Suprapubic skin (tissue), 4 donors: ENCODE measurements around the gene KREMEN1. TPM values are rescaled to one million over a fixed set of nuclear protein-coding genes. Genes with fewer than 3 reads are reported as not detected.

Experiments used
- DNase-seq, 2 donors: peaks; one replicate each; pipeline ENCODE4 v3.0.0-alpha.2; 2019; ENCODE audit warnings: low spot score in 2 of 2
- H3K27ac ChIP-seq: fragments of 200-600 bp; sonication (generic); one replicate; pipeline ENCODE4 v1.5.1; 2019
- H3K27me3 ChIP-seq: fragments of 200-600 bp; sonication (generic); one replicate; pipeline ENCODE4 v1.5.1; 2019
- H3K36me3 ChIP-seq: fragments of 200-600 bp; sonication (generic); one replicate; pipeline ENCODE4 v1.5.1; 2019
- H3K4me1 ChIP-seq: fragments of 200-600 bp; sonication (generic); one replicate; pipeline ENCODE4 v1.5.1; 2019
- H3K4me3 ChIP-seq: fragments of 200-600 bp; sonication (generic); one replicate; pipeline ENCODE4 v1.5.1; 2019; ENCODE audit warnings: mild to moderate bottlenecking
- H3K9me3 ChIP-seq: fragments of 200-600 bp; sonication (generic); one replicate; pipeline ENCODE4 v1.5.1; 2019
- CTCF ChIP-seq, 2 donors: fragments of 200-600 bp in 1 of 2; fragments of 450-650 bp in 1 of 2; sonication (generic) in 1 of 2; IDR thresholded peaks; one replicate each; pipeline ENCODE4 v1.5.1; 2016 to 2019; ENCODE audit warnings: antibody characterized with exemption in 2 of 2, mild to moderate bottlenecking in 1 of 2, moderate library complexity in 1 of 2
- EP300 ChIP-seq: sonication (generic); formaldehyde crosslinking; IDR thresholded peaks from one replicate; pipeline ENCODE4 v1.6.1; 2017; ENCODE audit warnings: antibody characterized with exemption
- POLR2A ChIP-seq, 2 donors: fragments of 450-650 bp; IDR thresholded peaks; one replicate each; pipeline ENCODE4 v1.6.1; 2017; ENCODE audit warnings: antibody characterized with exemption in 2 of 2, mild to moderate bottlenecking in 2 of 2, moderate library complexity in 2 of 2
- POLR2AphosphoS5 ChIP-seq, 3 donors: sonication (generic); formaldehyde crosslinking; IDR thresholded peaks; one replicate each; pipeline ENCODE4 v1.6.1; 2017; ENCODE audit warnings: antibody characterized with exemption in 3 of 3
- WGBS: methylation state at CpG from one replicate; pipeline ENCODE4 v1.1.5; 2018; 5-methylcytosine and 5-hydroxymethylcytosine counted together
- total RNA-seq, 4 donors: library from RNA; depleted of rRNA; stranded (reverse); fragments of >200 nt; gene quantifications; one replicate each; pipeline ENCODE4 v1.1.0, GENCODE V29; 2016

The KREMEN1 gene
- total RNA-seq, 4 donors from 2014 or later, result 51.6 to 71.1 (median 60.9) TPM

GRCh38 chr22:29216011-29216872 is 143.4 kb downstream of the KREMEN1 start:
- DNase-seq, result peak in 1 of 2 donors; percentile 39
- Histone ChIP-seq H3K4me1 (peaks cover 14% of the 10 kb centered on the region), H3K27ac (no peak overlapping the region), H3K9me3 (no peaks in the 10 kb centered on the region), H3K27me3 (no peaks in the 10 kb centered on the region), H3K4me3 (no peak overlapping the region), H3K36me3 (no peaks in the 10 kb centered on the region)
- TF ChIP-seq POLR2A (IDR thresholded peaks at IDR 0.05) (no peak), EP300 (no peak), POLR2AphosphoS5 (IDR thresholded peaks at IDR 0.05) (no peak), CTCF (IDR thresholded peaks at IDR 0.05) (no peak)
- 79% methylated on average over 12 of the region's 14 CpGs for WGBS

GRCh38 chr22:29216873-29217666 is 144.2 kb downstream of the KREMEN1 start:
- Histone ChIP-seq H3K4me1 (peaks cover 14% of the 10 kb centered on the region), H3K27ac (no peak overlapping the region), H3K27me3 (no peaks in the 10 kb centered on the region), H3K4me3 (no peak overlapping the region), H3K9me3 (no peaks in the 10 kb centered on the region), H3K36me3 (no peaks in the 10 kb centered on the region)
- peak in 1 of 2 donors; percentile 62 for DNase-seq
- TF ChIP-seq POLR2A (IDR thresholded peaks at IDR 0.05) (no peak), POLR2AphosphoS5 (IDR thresholded peaks at IDR 0.05) (no peak), EP300 (no peak), CTCF (IDR thresholded peaks at IDR 0.05) (no peak)
- 63% methylated on average over 14 of the region's 14 CpGs for WGBS

Other genes starting within 250 kb of the KREMEN1 start
- gene ZNRF3, start 189.5 kb upstream of the KREMEN1 start, total RNA-seq, result 10 to 100 TPM; 13.3 to 20.7 (median 18.4) TPM
- not detected for gene C22orf31, start 11.2 kb upstream of the KREMEN1 start, total RNA-seq
- gene EMID1, start 132.9 kb downstream of the KREMEN1 start, total RNA-seq, result 1 to 10 TPM; 1.6 to 7.4 (median 2.9) TPM
- 10 to 100 TPM; 10.1 to 22.7 (median 17.2) TPM for gene RHBDD3, start 194.9 kb downstream of the KREMEN1 start, total RNA-seq
- 100 to 1,000 TPM; 132 to 308 (median 170) TPM for gene EWSR1, start 195.2 kb downstream of the KREMEN1 start, total RNA-seq
- gene GAS2L1, start 233.6 kb downstream of the KREMEN1 start, total RNA-seq, result 10 to 100 TPM; 49.0 to 94.8 (median 85.4) TPM
- gene RASL10A, start 242.7 kb downstream of the KREMEN1 start, total RNA-seq, result 1 to 10 TPM in 2 of 4 donors, under 1 TPM in 2; 0.34 to 1.7 (median 0.95) TPM